ENCODE measurements around the gene TAS2R16. TPM values are rescaled to one million over a fixed set of nuclear protein-coding genes. Genes with fewer than 3 reads are reported as not detected.

TAS2R16 gene
- total and polyA plus RNA-seq, 2 of the 13 experiments (the other 11 are each of a cell fraction or from before 2014, with no cell fraction given): not detected

DNA sequence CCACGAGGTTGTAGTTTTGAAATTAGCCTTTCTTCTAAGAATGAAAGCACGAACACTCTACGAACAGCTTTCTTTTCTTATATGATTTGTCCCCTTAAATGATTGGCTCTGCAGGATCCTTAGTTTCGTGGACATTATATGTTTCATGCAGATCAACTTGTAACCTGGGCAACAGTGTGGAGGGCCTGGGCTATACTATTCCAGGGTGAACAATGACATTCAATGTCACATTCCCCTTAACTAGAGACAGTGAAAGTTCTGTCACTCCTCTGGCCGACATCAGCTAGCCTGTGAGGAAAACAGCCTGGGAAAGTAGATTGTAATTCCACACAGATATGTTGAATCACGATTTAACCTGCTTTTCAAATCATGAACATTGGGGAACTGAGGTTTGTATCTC, 23.4 kb downstream of the TAS2R16 start:
- BruUV-seq (replicated peaks): no TSS peak
- no peak for FAIRE-seq
- CTCF ChIA-PET (ENCODE audit: low intra/inter-chr PET ratio, low total read pairs): no interaction called here

More for the DNA sequence above, 23.4 kb downstream of the TAS2R16 start:
- TF ChIP-seq, protein P1, sequence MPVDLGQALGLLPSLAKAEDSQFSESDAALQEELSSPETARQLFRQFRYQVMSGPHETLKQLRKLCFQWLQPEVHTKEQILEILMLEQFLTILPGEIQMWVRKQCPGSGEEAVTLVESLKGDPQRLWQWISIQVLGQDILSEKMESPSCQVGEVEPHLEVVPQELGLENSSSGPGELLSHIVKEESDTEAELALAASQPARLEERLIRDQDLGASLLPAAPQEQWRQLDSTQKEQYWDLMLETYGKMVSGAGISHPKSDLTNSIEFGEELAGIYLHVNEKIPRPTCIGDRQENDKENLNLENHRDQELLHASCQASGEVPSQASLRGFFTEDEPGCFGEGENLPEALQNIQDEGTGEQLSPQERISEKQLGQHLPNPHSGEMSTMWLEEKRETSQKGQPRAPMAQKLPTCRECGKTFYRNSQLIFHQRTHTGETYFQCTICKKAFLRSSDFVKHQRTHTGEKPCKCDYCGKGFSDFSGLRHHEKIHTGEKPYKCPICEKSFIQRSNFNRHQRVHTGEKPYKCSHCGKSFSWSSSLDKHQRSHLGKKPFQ (CRISPR knock-in tag; IDR thresholded peaks at IDR 0.05; ENCODE audit: insufficient replicate concordance): no peak
- no peak for TF ChIP-seq KLF16 (CRISPR knock-in tag; IDR thresholded peaks at IDR 0.05)
- TF ChIP-seq, protein P2, sequence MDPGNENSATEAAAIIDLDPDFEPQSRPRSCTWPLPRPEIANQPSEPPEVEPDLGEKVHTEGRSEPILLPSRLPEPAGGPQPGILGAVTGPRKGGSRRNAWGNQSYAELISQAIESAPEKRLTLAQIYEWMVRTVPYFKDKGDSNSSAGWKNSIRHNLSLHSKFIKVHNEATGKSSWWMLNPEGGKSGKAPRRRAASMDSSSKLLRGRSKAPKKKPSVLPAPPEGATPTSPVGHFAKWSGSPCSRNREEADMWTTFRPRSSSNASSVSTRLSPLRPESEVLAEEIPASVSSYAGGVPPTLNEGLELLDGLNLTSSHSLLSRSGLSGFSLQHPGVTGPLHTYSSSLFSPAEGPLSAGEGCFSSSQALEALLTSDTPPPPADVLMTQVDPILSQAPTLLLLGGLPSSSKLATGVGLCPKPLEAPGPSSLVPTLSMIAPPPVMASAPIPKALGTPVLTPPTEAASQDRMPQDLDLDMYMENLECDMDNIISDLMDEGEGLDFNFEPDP (CRISPR knock-in tag; conservative IDR thresholded peaks at IDR 0.05): no peak
- TF ChIP-seq ZSCAN30 (CRISPR knock-in tag; IDR thresholded peaks at IDR 0.05): no peak
- TF ChIP-seq NR2C2 (CRISPR knock-in tag; IDR thresholded peaks at IDR 0.05; ENCODE audit: borderline replicate concordance): no peak
- Histone ChIP-seq H3K4me3 (replicated peaks in 1 of 3; ENCODE audit: insufficient read depth in 1 of 3, low read depth in 2 of 3, low read length in 3 of 3) (no peak overlapping the region), H3K27ac (ENCODE audit: extremely low read length, insufficient read depth, low read length) (no peak overlapping the region), H3K27me3 (ENCODE audit: control insufficient read depth in 1 of 2, insufficient read depth in 2 of 2, low read length in 2 of 2) (no peaks in the 10 kb centered on the region), H3K4me1 (ENCODE audit: insufficient read depth, low read length) (peaks cover 5% of the 10 kb centered on the region; the same call in 1 of the 2 replicates), H4K20me1 (ENCODE audit: insufficient read depth, low read length) (no peaks in the 10 kb centered on the region), H2AFZ (ENCODE audit: low read length) (no peak overlapping the region), H3K36me3 (replicated peaks in 1 of 2; ENCODE audit: control insufficient read depth in 1 of 2, insufficient read depth in 2 of 2, low read length in 2 of 2) (no peaks in the 10 kb centered on the region), H3K9me3 (ENCODE audit: low read length) (no peaks in the 10 kb centered on the region), H3K79me2 (ENCODE audit: insufficient read depth, low read length) (no peaks in the 10 kb centered on the region), H3K4me2 (ENCODE audit: low read depth, low read length) (no peak overlapping the region), H3K9ac (ENCODE audit: insufficient read depth, low read depth, low read length) (no peak overlapping the region)
- ATAC-seq: peak; percentile 47; the same call in 1 of the 3 replicates
- intact Hi-C loops (cut with micrococcal nuclease; ENCODE audit: unreplicated experiment): no loop called here
- POLR2A ChIA-PET: no interaction called here
- no peak for DNase-seq (ENCODE audit: low spot score)
- in situ Hi-C loops (cut with HindIII; ENCODE audit: extremely low pct_ligation_motif_present, low pct_unique_long_range_greater_than_20kb): no loop called here
- WGBS (ENCODE audit: low lambda C conversion rate): 27% methylated on average over 6 of the region's 6 CpGs

Data from HepG2 (cell line).